ENCODE data around the gene OR4D5.

Gene OR4D5

GRCh38 chr11:123979311-123979710 is 39.9 kb downstream of the OR4D5 start:
- no peak for TF ChIP-seq CTCF (IDR thresholded peaks at IDR 0.05; ENCODE audit: low read length)
- no peak for TF ChIP-seq EZH2 (optimal IDR thresholded peaks at IDR 0.05; ENCODE audit: low read depth, low read length)
- no peak for TF ChIP-seq EZH2phosphoT487 (IDR thresholded peaks at IDR 0.05; ENCODE audit: low read length)
- H4K20me1 ChIP-seq (ENCODE audit: insufficient read depth, low read length): no peaks in the 10 kb centered on the region
- DNase-seq: no peak

More at GRCh38 chr11:123979311-123979710, 39.9 kb downstream of the OR4D5 start:
- H2AFZ ChIP-seq (ENCODE audit: low read length): no peak overlapping the region
- no peak overlapping the region for H3K4me2 ChIP-seq (ENCODE audit: low read depth, low read length)
- no peak overlapping the region for H3K27ac ChIP-seq (ENCODE audit: low read length)
- no peaks in the 10 kb centered on the region for H3K36me3 ChIP-seq (replicated peaks; ENCODE audit: insufficient read depth, low read length)
- no peak overlapping the region for H3K9ac ChIP-seq (ENCODE audit: low read length)
- H3K9me2 ChIP-seq (replicated peaks; ENCODE audit: insufficient read depth, low read length): no peaks in the 10 kb centered on the region
- H3K4me3 ChIP-seq (ENCODE audit: low read length): no peak overlapping the region
- H3K9me3 ChIP-seq (replicated peaks; ENCODE audit: insufficient read depth, low read length): no peaks in the 10 kb centered on the region
- no peaks in the 10 kb centered on the region for H3F3A ChIP-seq (ENCODE audit: insufficient read depth, low read length)
- no peaks in the 10 kb centered on the region for H3K27me3 ChIP-seq (replicated peaks; ENCODE audit: insufficient read depth, low read length)
- H3K4me1 ChIP-seq (ENCODE audit: low read length): no peaks in the 10 kb centered on the region
- H3K79me2 ChIP-seq (ENCODE audit: low read length): no peaks in the 10 kb centered on the region
